GM12801 (cell line): ENCODE data around the gene CREBBP.

Experiments used
- CTCF ChIP-seq: IDR thresholded peaks from one replicate; pipeline ENCODE4 v1.5.1; 2011; ENCODE audit warnings: control low read depth; ENCODE audit not compliant: insufficient read length; ENCODE audit errors: extremely low read depth

Gene CREBBP

GRCh38 chr16:3782566-3782965 lies 97.9 kb downstream of the CREBBP start:
- TF ChIP-seq CTCF: no peak

- no peak for TF ChIP-seq CTCF
These were observed 99.1 kb downstream of the CREBBP start for GRCh38 chr16:3781421-3781820.

- no peak for TF ChIP-seq CTCF
These were observed 99.9 kb downstream of the CREBBP start for GRCh38 chr16:3780570-3780969.

- no peak for TF ChIP-seq CTCF
These were observed 104.2 kb downstream of the CREBBP start for GRCh38 chr16:3776316-3776715.

GRCh38 chr16:3774819-3775218 lies 105.7 kb downstream of the CREBBP start:
- no peak for TF ChIP-seq CTCF

- TF ChIP-seq CTCF: no peak
These were observed 106.3 kb downstream of the CREBBP start for GRCh38 chr16:3774156-3774767.

GRCh38 chr16:3773663-3774062 lies 106.8 kb downstream of the CREBBP start:
- no peak for TF ChIP-seq CTCF
